HG03108 (cell line): ENCODE results near the gene MIS18A.
"Not testable (repeated sequence)": the region's sequence is repeated elsewhere in the genome, so short reads cannot be mapped to it uniquely, and the experiment has no call there.

Source experiments
- ATAC-seq: cut with Tn5 transposase; IDR thresholded peaks from one replicate; pipeline ENCODE4 v1.9.1; 2021; ENCODE audit warnings: moderate library complexity; ENCODE audit not compliant: unreplicated experiment

The MIS18A gene

DNA sequence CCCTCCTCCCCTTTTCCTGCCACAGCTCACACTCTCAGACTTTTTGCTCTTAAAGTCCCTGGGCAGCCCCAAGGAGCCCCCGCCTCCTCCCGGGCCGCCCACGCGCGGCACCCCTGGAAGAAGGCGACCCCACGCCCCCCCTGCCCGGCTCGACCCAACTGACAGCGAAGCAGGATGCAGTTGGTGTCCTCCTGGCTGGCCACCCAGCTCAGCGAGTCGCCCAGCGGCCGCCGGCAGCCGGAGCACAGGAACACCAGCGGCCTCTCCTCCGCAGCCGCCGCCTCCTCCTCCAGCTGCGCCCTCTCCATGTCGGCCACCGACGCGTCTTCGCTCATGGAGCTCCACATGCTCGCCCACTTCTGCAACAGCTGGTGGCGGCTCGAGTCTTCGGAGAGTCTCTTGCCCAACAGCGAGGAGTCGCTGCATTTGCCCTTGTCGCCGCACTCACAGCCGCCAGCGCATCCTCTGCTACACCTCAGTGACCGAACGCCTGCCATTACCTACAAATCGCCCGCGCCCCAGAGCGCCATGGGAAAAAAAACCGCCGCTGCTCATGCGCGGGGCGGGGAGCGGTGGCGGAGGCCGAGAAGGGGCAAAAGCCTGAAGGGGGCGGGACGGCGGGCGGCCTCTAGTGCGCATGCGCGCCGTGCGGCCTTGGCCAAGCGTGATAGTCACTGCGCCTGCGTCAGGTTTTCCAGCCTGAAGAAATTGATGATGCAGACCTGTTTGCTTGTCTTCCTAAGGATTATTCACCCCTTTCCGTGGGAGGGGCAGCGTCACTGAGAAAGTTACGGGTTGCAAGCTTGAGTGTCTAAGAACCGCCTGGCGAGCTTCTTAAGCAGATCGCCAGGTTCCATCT is at the start of gene MIS18A:
MIS18A (minus strand) TSS at position 532 of the 859 bp plus-strand sequence; CDS start at position 497, 35 bp downstream.
- peak; percentile 96 for ATAC-seq

DNA sequence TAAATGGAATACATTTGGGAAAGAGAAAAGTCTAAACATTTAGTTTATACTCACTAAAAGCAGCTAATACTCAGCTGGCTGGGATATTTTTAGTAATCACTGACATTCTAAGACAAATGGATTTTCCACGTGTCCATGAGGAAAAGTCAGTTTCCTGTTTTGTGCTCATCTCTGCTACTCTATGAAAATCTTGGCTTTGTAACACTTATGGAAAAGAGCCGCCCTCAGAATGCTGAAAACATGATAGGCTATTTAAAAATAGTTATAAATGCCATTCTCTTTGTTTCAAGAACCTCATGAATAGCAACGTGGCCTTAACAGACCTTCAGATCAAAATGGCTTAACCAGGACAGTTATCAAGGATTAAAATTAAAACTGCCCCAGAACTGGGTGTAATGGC is 49.7 kb upstream of the MIS18A start:
- no peak for ATAC-seq

- no peak for ATAC-seq
Observed at GRCh38 chr21:32325706-32326105, 46.9 kb upstream of the MIS18A start.

- ATAC-seq = no peak
Observed at GRCh38 chr21:32322676-32323075, 43.8 kb upstream of the MIS18A start.

GRCh38 chr21:32322103-32322502 is 43.3 kb upstream of the MIS18A start:
- no peak for ATAC-seq

GRCh38 chr21:32321480-32321879 is 42.6 kb upstream of the MIS18A start:
- ATAC-seq = no peak

DNA sequence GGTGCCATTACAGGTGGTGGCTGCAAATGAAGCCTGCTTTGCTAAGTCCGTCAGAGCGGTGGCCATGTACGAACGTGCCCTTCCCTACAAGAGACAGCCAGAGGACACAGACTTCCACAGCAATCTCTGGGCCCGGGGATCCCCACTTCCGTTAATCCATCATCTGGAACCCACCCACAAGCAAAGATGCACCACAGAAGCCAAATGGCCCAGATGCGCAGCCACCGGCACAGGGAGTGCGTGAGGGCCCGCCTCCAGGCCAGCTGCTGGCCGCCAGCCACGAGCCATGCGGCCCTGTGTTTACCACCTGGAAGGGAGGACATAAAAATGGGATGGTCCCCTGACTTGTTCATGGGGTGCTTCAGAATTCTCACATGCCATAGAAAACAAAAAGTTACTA is 41.9 kb upstream of the MIS18A start:
- no peak for ATAC-seq

DNA sequence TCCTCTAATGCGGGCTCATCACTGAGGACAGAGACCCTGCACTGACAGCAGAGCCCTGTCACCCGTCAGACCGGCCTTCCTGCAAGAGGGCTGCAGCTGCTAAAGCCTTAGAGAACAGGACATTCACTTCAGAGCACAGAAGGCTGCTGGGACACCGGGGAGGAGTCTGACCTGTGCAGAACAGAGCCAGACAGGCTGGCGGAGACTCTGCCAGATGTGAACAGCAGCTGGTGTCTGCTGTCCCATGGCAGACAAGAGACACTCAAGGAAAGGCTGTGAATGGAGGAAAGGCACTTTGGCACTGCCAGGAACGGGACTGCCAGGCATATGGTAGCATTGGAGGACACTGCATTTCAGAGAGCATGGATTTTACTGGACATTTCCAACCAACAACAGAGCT is 41.2 kb upstream of the MIS18A start:
- no peak for ATAC-seq

- no peak for ATAC-seq
Observed at GRCh38 chr21:32319012-32319411, 40.2 kb upstream of the MIS18A start.

GRCh38 chr21:32317726-32318125 is 38.9 kb upstream of the MIS18A start:
- no peak for ATAC-seq

GRCh38 chr21:32316361-32317215 is 37.7 kb upstream of the MIS18A start:
- no peak for ATAC-seq

DNA sequence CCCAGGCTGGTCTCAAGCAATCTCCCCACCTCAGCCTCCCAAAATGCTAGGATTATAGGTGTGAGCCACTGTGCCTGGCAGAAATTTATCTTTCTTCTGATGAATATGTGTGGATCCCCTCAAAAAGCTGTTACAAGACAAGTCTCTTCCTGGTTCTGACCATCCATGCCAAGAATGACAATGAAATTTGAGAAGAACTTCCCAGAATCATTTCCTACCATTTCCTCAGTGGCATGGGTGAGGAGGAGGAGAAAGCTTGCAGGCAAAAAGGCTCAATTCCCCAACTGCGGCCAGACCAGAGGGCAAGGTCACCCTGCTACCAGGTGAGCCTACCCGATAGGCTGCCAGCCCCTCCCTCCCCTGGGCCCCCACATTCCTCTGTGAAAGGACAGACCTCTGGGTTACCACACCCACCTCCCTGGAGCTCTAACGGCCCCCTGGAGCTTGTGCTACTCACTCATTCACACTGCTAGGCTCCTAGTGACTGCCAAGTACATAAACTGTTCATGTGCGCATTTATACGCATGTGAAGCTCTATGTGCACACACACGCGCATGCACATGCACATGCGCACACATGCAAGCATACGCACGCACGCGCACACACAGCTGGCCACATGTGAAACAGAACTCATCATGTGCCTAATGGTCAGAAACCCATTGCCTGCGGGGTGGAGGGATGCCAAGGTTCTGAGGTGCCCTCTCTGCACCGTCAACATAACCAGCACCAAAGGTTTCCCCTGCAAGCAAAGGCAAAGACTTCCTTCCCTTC is 36.8 kb upstream of the MIS18A start:
- no peak for ATAC-seq

DNA sequence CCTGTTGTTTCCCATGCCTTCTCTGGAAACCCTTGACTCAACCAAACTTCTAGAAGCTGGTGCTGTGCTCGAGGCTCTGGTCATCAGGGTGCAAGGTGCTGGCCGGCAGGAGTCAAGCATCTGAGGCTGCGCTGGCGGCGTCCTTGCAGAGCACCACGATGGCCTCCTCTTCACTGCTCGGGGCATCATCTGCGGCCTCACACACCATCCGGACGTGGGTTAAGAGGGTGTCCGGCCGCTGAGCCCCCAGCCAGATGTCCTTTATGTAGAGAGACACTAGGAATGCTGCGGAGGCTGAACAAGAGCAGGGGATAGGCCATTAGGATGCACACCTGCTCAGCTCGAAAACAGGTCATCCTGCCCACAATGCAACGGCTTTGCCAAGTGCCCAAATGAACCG is 36.0 kb upstream of the MIS18A start:
- ATAC-seq = no peak

GRCh38 chr21:32312976-32313375 is 34.1 kb upstream of the MIS18A start:
- no peak for ATAC-seq

- ATAC-seq = no peak
Observed at GRCh38 chr21:32312326-32312725, 33.5 kb upstream of the MIS18A start.

- no peak for ATAC-seq
Observed at GRCh38 chr21:32311621-32312020, 32.8 kb upstream of the MIS18A start.

GRCh38 chr21:32310976-32311375 is 32.1 kb upstream of the MIS18A start:
- not testable (repeated sequence) for ATAC-seq

DNA sequence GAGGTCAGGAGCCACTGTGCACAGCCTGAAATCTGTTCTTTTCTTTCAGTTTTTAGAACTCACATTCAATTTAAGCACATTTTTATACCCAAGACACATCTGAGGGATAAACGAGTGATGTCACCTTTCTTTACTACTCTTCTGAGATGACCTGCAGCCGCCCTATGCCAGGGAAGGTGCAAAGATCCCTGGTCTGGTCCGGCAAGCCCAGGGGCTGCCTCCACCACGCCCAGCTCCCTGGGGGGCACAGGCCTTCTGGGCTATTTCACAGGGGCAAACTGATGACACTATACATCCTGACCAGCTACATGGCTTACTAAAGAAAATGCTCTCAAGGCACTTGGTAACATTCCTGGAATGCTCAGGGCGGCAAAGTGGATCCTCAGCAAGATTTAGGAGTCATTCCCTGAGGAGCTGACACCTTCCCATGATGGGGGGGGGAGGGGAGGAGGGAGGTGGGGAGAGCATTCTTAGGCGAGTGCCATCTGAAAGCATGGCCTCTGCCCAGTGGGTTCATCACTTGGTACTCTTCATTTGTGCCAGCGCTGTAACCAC is 31.1 kb upstream of the MIS18A start:
- ATAC-seq = no peak

DNA sequence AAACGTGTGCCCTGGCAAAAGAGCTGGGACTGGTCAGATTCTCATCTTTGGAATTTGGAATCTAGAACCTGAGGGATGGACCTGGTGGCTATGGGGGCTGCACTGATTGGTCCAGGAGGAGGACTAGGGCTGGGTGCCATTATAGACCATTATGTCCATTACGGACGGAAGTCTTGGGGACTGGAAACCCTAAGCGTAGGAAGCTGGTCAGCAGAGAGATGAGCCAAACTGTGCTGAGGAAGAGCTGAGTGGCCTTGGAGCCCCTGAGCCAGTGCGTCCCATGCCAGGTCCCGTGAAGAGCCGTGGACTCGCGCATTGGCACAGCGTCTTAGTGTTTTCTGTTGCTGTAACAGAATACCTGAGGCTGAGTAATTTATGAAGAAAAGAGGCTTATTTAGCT is 29.8 kb upstream of the MIS18A start:
- ATAC-seq = no peak

DNA sequence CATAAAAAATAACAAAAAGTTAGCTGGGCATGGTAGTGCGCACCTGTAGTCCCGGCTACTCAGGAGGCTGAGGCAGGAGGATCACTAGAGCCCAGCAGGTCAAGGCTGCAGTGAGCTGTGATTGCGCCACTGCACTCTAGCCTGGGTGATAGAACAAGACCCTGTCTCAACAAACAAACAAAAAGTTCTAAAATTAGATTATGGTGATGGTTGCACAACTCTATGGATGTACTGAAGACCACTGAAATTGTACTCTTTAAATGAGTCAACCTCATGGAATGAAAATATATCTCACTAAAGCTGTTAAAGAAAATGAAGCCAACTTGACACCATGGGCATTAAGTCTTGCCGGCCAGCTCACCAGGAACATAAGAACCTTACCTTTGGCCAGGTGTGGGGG is 28.9 kb upstream of the MIS18A start:
- no peak for ATAC-seq
